ENCODE results near the gene PITHD1.

The PITHD1 gene

GRCh38 chr1:23788695-23789094, 10.5 kb downstream of the PITHD1 start:
- TF ChIP-seq CEBPB (IDR thresholded peaks at IDR 0.05) (no peak), ZBTB7A (IDR thresholded peaks at IDR 0.05; ENCODE audit: low read depth) (no peak), NFIC (IDR thresholded peaks at IDR 0.05) (no peak), MAX (IDR thresholded peaks at IDR 0.05) (no peak), TAF1 (IDR thresholded peaks at IDR 0.05; ENCODE audit: low read depth) (no peak), EGR1 (IDR thresholded peaks at IDR 0.05) (no peak), TCF12 (IDR thresholded peaks at IDR 0.05; ENCODE audit: low read depth) (no peak), FOXM1 (IDR thresholded peaks at IDR 0.05; ENCODE audit: borderline replicate concordance, low read depth) (no peak), RAD21 (IDR thresholded peaks at IDR 0.05; ENCODE audit: low read depth) (no peak), YY1 (IDR thresholded peaks at IDR 0.05; ENCODE audit: low read depth) (no peak), REST (IDR thresholded peaks at IDR 0.05; ENCODE audit: low read depth) (no peak), USF1 (IDR thresholded peaks at IDR 0.05) (no peak), CREB1 (IDR thresholded peaks at IDR 0.05; ENCODE audit: low read depth) (no peak), TEAD4 (IDR thresholded peaks at IDR 0.05) (no peak), EP300 (IDR thresholded peaks at IDR 0.05; ENCODE audit: borderline replicate concordance) (no peak)

GRCh38 chr1:23790696-23791515, 12.7 kb downstream of the PITHD1 start, which contains the start of gene LYPLA2:
Gene LYPLA2 (plus strand): TSS chr1:23791145. CDS start chr1:23792683, 1,538 bp downstream.
- TF ChIP-seq CREB1 (IDR thresholded peaks at IDR 0.05; ENCODE audit: low read depth): no peak
- peak; percentile 61 for TF ChIP-seq MAX (IDR thresholded peaks at IDR 0.05)
- no peak for TF ChIP-seq FOXM1 (IDR thresholded peaks at IDR 0.05; ENCODE audit: borderline replicate concordance, low read depth)
- TF ChIP-seq EGR1 (IDR thresholded peaks at IDR 0.05): peak; percentile 55; the same call in 1 of the 2 replicates
- TF ChIP-seq TAF1 (IDR thresholded peaks at IDR 0.05; ENCODE audit: low read depth): peak; percentile 73; the same call in 1 of the 2 replicates
- peak; percentile 32; the same call in 1 of the 2 replicates for TF ChIP-seq USF1 (IDR thresholded peaks at IDR 0.05)
- no peak for TF ChIP-seq ZBTB7A (IDR thresholded peaks at IDR 0.05; ENCODE audit: low read depth)
- peak; percentile 41; the same call in 1 of the 2 replicates for TF ChIP-seq TCF12 (IDR thresholded peaks at IDR 0.05; ENCODE audit: low read depth)
- no peak for TF ChIP-seq RAD21 (IDR thresholded peaks at IDR 0.05; ENCODE audit: low read depth)
- peak; percentile 41; the same call in 1 of the 2 replicates for TF ChIP-seq REST (IDR thresholded peaks at IDR 0.05; ENCODE audit: low read depth)
- peak; percentile 96 for TF ChIP-seq YY1 (IDR thresholded peaks at IDR 0.05; ENCODE audit: low read depth)
- 0 out of 2 replicates have a peak, but pooled peaks have one; percentile 41 for TF ChIP-seq NFIC (IDR thresholded peaks at IDR 0.05)
- no peak for TF ChIP-seq EP300 (IDR thresholded peaks at IDR 0.05; ENCODE audit: borderline replicate concordance)

- no peak for TF ChIP-seq YY1 (IDR thresholded peaks at IDR 0.05; ENCODE audit: low read depth)
- no peak for TF ChIP-seq EP300 (IDR thresholded peaks at IDR 0.05; ENCODE audit: borderline replicate concordance)
- no peak for TF ChIP-seq USF1 (IDR thresholded peaks at IDR 0.05)
These were observed 13.4 kb downstream of the PITHD1 start for GRCh38 chr1:23791516-23792047.

- TF ChIP-seq CREB1 (IDR thresholded peaks at IDR 0.05; ENCODE audit: low read depth): no peak
- TF ChIP-seq EP300 (IDR thresholded peaks at IDR 0.05; ENCODE audit: borderline replicate concordance): no peak
- TF ChIP-seq NFIC (IDR thresholded peaks at IDR 0.05): no peak
- TF ChIP-seq TCF12 (IDR thresholded peaks at IDR 0.05; ENCODE audit: low read depth): no peak
- no peak for TF ChIP-seq EGR1 (IDR thresholded peaks at IDR 0.05)
- no peak for TF ChIP-seq RAD21 (IDR thresholded peaks at IDR 0.05; ENCODE audit: low read depth)
- no peak for TF ChIP-seq FOXM1 (IDR thresholded peaks at IDR 0.05; ENCODE audit: borderline replicate concordance, low read depth)
- no peak for TF ChIP-seq TEAD4 (IDR thresholded peaks at IDR 0.05)
- TF ChIP-seq MAX (IDR thresholded peaks at IDR 0.05): no peak
These were observed 14.1 kb downstream of the PITHD1 start for GRCh38 chr1:23792151-23792945.

Data from Ishikawa (cell line).